ENCODE measurements around the gene MRPL48. TPM values are rescaled to one million over a fixed set of nuclear protein-coding genes. Genes with fewer than 3 reads are reported as not detected.

Gene MRPL48
- total and polyA plus RNA-seq, 4 donors = 12.6 to 34.1 (median 20.0) TPM

DNA sequence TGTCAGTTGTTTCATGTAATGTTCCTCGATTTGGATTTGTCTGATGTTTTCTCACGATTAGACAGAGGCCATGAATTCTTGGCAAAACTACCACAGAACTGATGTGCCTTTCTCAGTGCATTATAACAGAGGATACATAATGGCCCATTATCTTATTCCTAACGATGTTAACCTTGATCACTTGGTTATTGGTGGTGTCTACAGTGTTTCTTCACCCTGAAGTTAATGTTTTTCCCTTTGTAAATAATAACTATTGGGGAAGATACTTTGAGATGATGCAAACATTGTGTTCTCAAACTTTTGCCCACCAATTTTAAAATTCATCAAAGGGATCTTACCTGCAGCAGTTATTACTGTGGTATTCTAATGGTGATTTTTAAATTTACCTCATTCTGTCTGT, 39.9 kb upstream of the MRPL48 start:
- H3K4me1 ChIP-seq (ENCODE audit: control insufficient read depth in 4 of 4, insufficient read depth in 4 of 4, low read length in 3 of 4) = peaks cover 9 to 17% (median 13%) of the 10 kb centered on the region in 4 donors

DNA sequence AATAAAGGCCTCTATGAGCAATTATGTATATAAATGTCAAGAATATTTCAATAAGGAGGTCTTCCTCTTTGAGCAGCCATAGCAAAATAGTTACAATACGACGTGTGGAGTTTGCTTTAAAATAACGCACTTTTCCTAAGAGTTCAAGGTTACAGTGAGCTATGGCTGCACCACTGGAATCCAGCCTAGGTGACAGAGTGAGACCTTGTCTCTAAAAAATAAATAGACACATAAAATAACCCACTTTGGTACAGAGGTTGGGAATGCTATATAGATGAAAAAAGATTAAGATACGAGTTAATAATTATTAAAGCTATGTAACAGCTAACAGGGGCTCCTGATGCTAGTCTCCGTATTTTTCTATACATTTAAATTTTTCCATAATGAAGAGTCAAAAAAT, 39.4 kb upstream of the MRPL48 start:
- TF ChIP-seq RAD21 (IDR thresholded peaks at IDR 0.05) (no peak), ZBTB33 (IDR thresholded peaks at IDR 0.05) (no peak), HNF4A (conservative IDR thresholded peaks at IDR 0.05) (no peak), TAF1 (conservative IDR thresholded peaks at IDR 0.05) (no peak), EGR1 (IDR thresholded peaks at IDR 0.05; ENCODE audit: low read depth in 2 of 2) (no peak), FOXA1 (IDR thresholded peaks at IDR 0.05) (no peak), NR2F2 (IDR thresholded peaks at IDR 0.05) (no peak), REST (IDR thresholded peaks at IDR 0.05) (no peak), CTCF (IDR thresholded peaks at IDR 0.05; ENCODE audit: low read depth, low read length, missing input control) (no peak), YY1 (IDR thresholded peaks at IDR 0.05) (no peak)
- no peaks in the 10 kb centered on the region for H3K27me3 ChIP-seq (ENCODE audit: control insufficient read depth in 4 of 4, insufficient read depth in 4 of 4, low read length in 3 of 4)

More for the DNA sequence above, 39.9 kb upstream of the MRPL48 start:
- Histone ChIP-seq H3K27me3 (ENCODE audit: control insufficient read depth in 4 of 4, insufficient read depth in 4 of 4, low read length in 3 of 4) (no peaks in the 10 kb centered on the region), H3K36me3 (ENCODE audit: control insufficient read depth in 4 of 4, insufficient read depth in 3 of 4, low read depth in 1 of 4, low read length in 3 of 4) (no peaks in the 10 kb centered on the region), H3K4me3 (ENCODE audit: low read depth in 1 of 3, low read length in 3 of 3) (no peak overlapping the region), H3K9me3 (ENCODE audit: control insufficient read depth in 4 of 4, low read length in 3 of 4) (no peaks in the 10 kb centered on the region), H3K9ac (ENCODE audit: low read depth in 1 of 2, low read length in 2 of 2) (no peak overlapping the region), H3K27ac (ENCODE audit: low read depth in 1 of 2, low read length in 2 of 2) (no peak overlapping the region)
- TF ChIP-seq TAF1 (conservative IDR thresholded peaks at IDR 0.05) (no peak), RAD21 (IDR thresholded peaks at IDR 0.05) (no peak), NR2F2 (IDR thresholded peaks at IDR 0.05) (no peak)
- DNase-seq (ENCODE audit: low spot score) = no peak
- 26% methylated on average over 3 of the region's 3 CpGs for WGBS

GRCh38 chr11:73749118-73749517, 38.6 kb upstream of the MRPL48 start:
- no peak for DNase-seq (ENCODE audit: low spot score)
- H3K27ac ChIP-seq (ENCODE audit: low read depth in 1 of 2, low read length in 2 of 2) = no peak overlapping the region
- H3K4me3 ChIP-seq (ENCODE audit: low read depth in 1 of 3, low read length in 3 of 3) = no peak overlapping the region
- no peaks in the 10 kb centered on the region for H3K27me3 ChIP-seq (ENCODE audit: control insufficient read depth in 4 of 4, insufficient read depth in 4 of 4, low read length in 3 of 4)
- H3K9ac ChIP-seq (ENCODE audit: low read depth in 1 of 2, low read length in 2 of 2) = no peak overlapping the region
- 96% methylated on average over 7 of the region's 7 CpGs for WGBS
- no peaks in the 10 kb centered on the region for H3K36me3 ChIP-seq (ENCODE audit: control insufficient read depth in 4 of 4, insufficient read depth in 3 of 4, low read depth in 1 of 4, low read length in 3 of 4)
- H3K4me1 ChIP-seq (ENCODE audit: control insufficient read depth in 4 of 4, insufficient read depth in 4 of 4, low read length in 3 of 4) = peaks cover 13 to 25% (median 17%) of the 10 kb centered on the region in 4 donors
- H3K9me3 ChIP-seq (ENCODE audit: control insufficient read depth in 4 of 4, low read length in 3 of 4) = no peaks in the 10 kb centered on the region
- TF ChIP-seq RAD21 (IDR thresholded peaks at IDR 0.05) (no peak), HNF4A (conservative IDR thresholded peaks at IDR 0.05) (no peak), GABPA (IDR thresholded peaks at IDR 0.05 in 1 of 2, conservative IDR thresholded peaks at IDR 0.05 in 1 of 2) (no peak), EGR1 (IDR thresholded peaks at IDR 0.05; ENCODE audit: low read depth in 2 of 2) (no peak), CTCF (IDR thresholded peaks at IDR 0.05; ENCODE audit: low read depth, low read length, missing input control) (no peak), RXRA (IDR thresholded peaks at IDR 0.05) (no peak), YY1 (IDR thresholded peaks at IDR 0.05) (no peak), NR2F2 (IDR thresholded peaks at IDR 0.05) (no peak), ZBTB33 (IDR thresholded peaks at IDR 0.05) (no peak)
- TF ChIP-seq, protein P1, sequence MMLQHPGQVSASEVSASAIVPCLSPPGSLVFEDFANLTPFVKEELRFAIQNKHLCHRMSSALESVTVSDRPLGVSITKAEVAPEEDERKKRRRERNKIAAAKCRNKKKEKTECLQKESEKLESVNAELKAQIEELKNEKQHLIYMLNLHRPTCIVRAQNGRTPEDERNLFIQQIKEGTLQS (IDR thresholded peaks at IDR 0.05) = no peak

More for the DNA sequence above, 39.4 kb upstream of the MRPL48 start:
- no peak overlapping the region for H3K4me3 ChIP-seq (ENCODE audit: low read depth in 1 of 3, low read length in 3 of 3)
- no peak overlapping the region for H3K9ac ChIP-seq (ENCODE audit: low read depth in 1 of 2, low read length in 2 of 2)
- no peak overlapping the region for H3K27ac ChIP-seq (ENCODE audit: low read depth in 1 of 2, low read length in 2 of 2)
- DNase-seq (ENCODE audit: low spot score) = no peak
- peaks cover 9 to 19% (median 15%) of the 10 kb centered on the region in 4 donors for H3K4me1 ChIP-seq (ENCODE audit: control insufficient read depth in 4 of 4, insufficient read depth in 4 of 4, low read length in 3 of 4)
- 66% methylated on average over 5 of the region's 5 CpGs for WGBS
- H3K9me3 ChIP-seq (ENCODE audit: control insufficient read depth in 4 of 4, low read length in 3 of 4) = no peaks in the 10 kb centered on the region
- no peaks in the 10 kb centered on the region for H3K36me3 ChIP-seq (ENCODE audit: control insufficient read depth in 4 of 4, insufficient read depth in 3 of 4, low read depth in 1 of 4, low read length in 3 of 4)
